HG03103 (cell line): ENCODE measurements around the gene SPDYC.
A peak's percentile ranks its signal among the peaks of the same experiment; 100 is the strongest.

Source experiments
- ATAC-seq: cut with Tn5 transposase; IDR thresholded peaks from one replicate; pipeline ENCODE4 v1.9.1; 2021; ENCODE audit warnings: low read depth; ENCODE audit not compliant: unreplicated experiment

SPDYC gene

GRCh38 chr11:65170058-65170534, at the start of gene SPDYC:
TSS of gene SPDYC (plus strand) at chr11:65170233. CDS start at chr11:65171358, 1,125 bp downstream.
- no peak for ATAC-seq

GRCh38 chr11:65120831-65121230, 49.2 kb upstream of the SPDYC start:
- no peak for ATAC-seq

- no peak for ATAC-seq
Measured at GRCh38 chr11:65121447-65121864, 48.6 kb upstream of the SPDYC start.

- ATAC-seq = peak; percentile 69
Measured at GRCh38 chr11:65121865-65122696, 48.0 kb upstream of the SPDYC start, which contains the start of the genes FAU and MRPL49. TSS of gene FAU (minus strand) at chr11:65122134. CDS start at chr11:65121813, 321 bp downstream. TSS of gene MRPL49 (plus strand) at chr11:65122321. CDS start at chr11:65122347, 26 bp downstream.

- ATAC-seq = no peak
Measured at GRCh38 chr11:65124480-65125196, 45.4 kb upstream of the SPDYC start.

GRCh38 chr11:65125197-65126056, 44.6 kb upstream of the SPDYC start:
- ATAC-seq = no peak

- ATAC-seq = no peak
Measured at GRCh38 chr11:65126624-65127274, 43.3 kb upstream of the SPDYC start.

GRCh38 chr11:65127473-65128181, 42.4 kb upstream of the SPDYC start:
- ATAC-seq = no peak

GRCh38 chr11:65128182-65129145, 41.6 kb upstream of the SPDYC start:
- ATAC-seq = no peak

GRCh38 chr11:65129649-65130441, 40.2 kb upstream of the SPDYC start:
- ATAC-seq = no peak

GRCh38 chr11:65130631-65131416, 39.2 kb upstream of the SPDYC start:
- no peak for ATAC-seq

- ATAC-seq = no peak
Measured at GRCh38 chr11:65131417-65131776, 38.6 kb upstream of the SPDYC start.

GRCh38 chr11:65131895-65132237, 38.2 kb upstream of the SPDYC start:
- no peak for ATAC-seq

- ATAC-seq = peak; percentile 40
Measured at GRCh38 chr11:65132238-65132987, 37.6 kb upstream of the SPDYC start.

- no peak for ATAC-seq
Measured at GRCh38 chr11:65132988-65133700, 36.9 kb upstream of the SPDYC start.

GRCh38 chr11:65133724-65134123, 36.3 kb upstream of the SPDYC start:
- no peak for ATAC-seq
